ENCODE results near the gene YIPF3.

DNA sequence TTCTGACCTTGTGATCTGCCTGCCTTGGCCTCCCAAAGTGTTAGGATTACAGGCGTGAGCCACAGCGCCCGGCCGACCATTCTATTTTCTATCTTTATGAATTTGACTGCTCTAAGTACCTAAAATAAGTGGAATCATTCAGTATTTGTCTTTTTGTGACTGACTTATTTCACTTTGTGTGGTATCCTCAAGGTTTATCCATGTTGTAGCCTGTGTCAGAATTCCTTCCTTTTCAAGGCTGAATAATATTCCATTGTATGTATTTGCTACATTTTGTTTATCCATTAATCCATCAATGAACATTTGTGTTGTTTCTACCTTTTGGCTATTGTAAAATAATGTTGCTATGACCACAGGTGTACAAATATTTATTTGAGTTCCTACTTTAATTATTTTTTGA lies 44.2 kb downstream of the YIPF3 start:
- TF ChIP-seq, protein P1, sequence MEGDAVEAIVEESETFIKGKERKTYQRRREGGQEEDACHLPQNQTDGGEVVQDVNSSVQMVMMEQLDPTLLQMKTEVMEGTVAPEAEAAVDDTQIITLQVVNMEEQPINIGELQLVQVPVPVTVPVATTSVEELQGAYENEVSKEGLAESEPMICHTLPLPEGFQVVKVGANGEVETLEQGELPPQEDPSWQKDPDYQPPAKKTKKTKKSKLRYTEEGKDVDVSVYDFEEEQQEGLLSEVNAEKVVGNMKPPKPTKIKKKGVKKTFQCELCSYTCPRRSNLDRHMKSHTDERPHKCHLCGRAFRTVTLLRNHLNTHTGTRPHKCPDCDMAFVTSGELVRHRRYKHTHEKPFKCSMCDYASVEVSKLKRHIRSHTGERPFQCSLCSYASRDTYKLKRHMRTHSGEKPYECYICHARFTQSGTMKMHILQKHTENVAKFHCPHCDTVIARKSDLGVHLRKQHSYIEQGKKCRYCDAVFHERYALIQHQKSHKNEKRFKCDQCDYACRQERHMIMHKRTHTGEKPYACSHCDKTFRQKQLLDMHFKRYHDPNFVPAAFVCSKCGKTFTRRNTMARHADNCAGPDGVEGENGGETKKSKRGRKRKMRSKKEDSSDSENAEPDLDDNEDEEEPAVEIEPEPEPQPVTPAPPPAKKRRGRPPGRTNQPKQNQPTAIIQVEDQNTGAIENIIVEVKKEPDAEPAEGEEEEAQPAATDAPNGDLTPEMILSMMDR (IDR thresholded peaks at IDR 0.05): no peak
- TF ChIP-seq POLR2A (IDR thresholded peaks at IDR 0.05): no peak
